SW 1271 (cell line): ENCODE data around the gene OAT.

Experiments used
- DNase-seq, 2 experiments: peaks; one replicate each; lab custom pipeline; 2025; lab: John Stamatoyannopoulos, UW

Gene OAT

GRCh38 chr10:124418726-124419501 is at the start of gene OAT:
Gene OAT, minus strand, starts transcription at chr10:124418923. Its CDS starts 6,752 bp downstream, at chr10:124412171.
- peak; percentile 71 to 88 for DNase-seq

- DNase-seq, result no peak
Measured at GRCh38 chr10:124467165-124467564, 48.4 kb upstream of the OAT start.

GRCh38 chr10:124465777-124466488 is 47.2 kb upstream of the OAT start:
- DNase-seq, result no peak

- DNase-seq, result no peak
Measured at GRCh38 chr10:124465003-124465776, 46.5 kb upstream of the OAT start.

- DNase-seq, result no peak
Measured at GRCh38 chr10:124464028-124464965, 45.6 kb upstream of the OAT start.

- no peak for DNase-seq
Measured at GRCh38 chr10:124462348-124462695, 43.6 kb upstream of the OAT start.

GRCh38 chr10:124461642-124462347 is 43.1 kb upstream of the OAT start, which contains the start of gene LHPP:
Gene LHPP, plus strand, starts transcription at chr10:124461823. Its CDS starts 40 bp downstream, at chr10:124461863.
- peak in 1 of 2 experiments; percentile 44 for DNase-seq

- no peak for DNase-seq
Measured at GRCh38 chr10:124460144-124460543, 41.4 kb upstream of the OAT start.

GRCh38 chr10:124459395-124459794 is 40.7 kb upstream of the OAT start:
- no peak for DNase-seq

GRCh38 chr10:124458889-124459288 is 40.2 kb upstream of the OAT start:
- no peak for DNase-seq

GRCh38 chr10:124458473-124458872 is 39.8 kb upstream of the OAT start:
- DNase-seq, result no peak

- no peak for DNase-seq
Measured at GRCh38 chr10:124455441-124455840, 36.7 kb upstream of the OAT start.

- no peak for DNase-seq
Measured at GRCh38 chr10:124453960-124454610, 35.4 kb upstream of the OAT start.

GRCh38 chr10:124451276-124451675 is 32.6 kb upstream of the OAT start:
- no peak for DNase-seq

GRCh38 chr10:124450783-124451057 is 32.0 kb upstream of the OAT start:
- DNase-seq, result no peak

GRCh38 chr10:124450012-124450782 is 31.5 kb upstream of the OAT start, which contains the start of gene NKX1-2:
Gene NKX1-2, minus strand, starts transcription at chr10:124450035. Its CDS starts 92 bp downstream, at chr10:124449943.
- DNase-seq, result no peak

GRCh38 chr10:124449170-124450011 is 30.7 kb upstream of the OAT start:
- DNase-seq, result no peak

GRCh38 chr10:124448696-124449169 is 30.0 kb upstream of the OAT start:
- DNase-seq, result no peak
